Cardiac fibroblast (primary cell): ENCODE data around the gene ANKRD44.

ENCODE experiments used
- DNase-seq, 2 donors: peaks; one replicate each; pipeline versions ENCODE4 v3.0.0 to v3.0.0-alpha.2; 2010; ENCODE audit warnings: low read depth in 2 of 2
- H3K4me3 ChIP-seq, 2 donors: replicated peaks in 1 of 2; 1 replicate in 1 of 2; 2 replicates in 1 of 2; pipeline ENCODE4 v1.5.1; 2011; ENCODE audit warnings: low read depth in 2 of 2, low read length in 2 of 2, mild to moderate bottlenecking in 2 of 2, moderate library complexity in 1 of 2
- TF ChIP-seq, protein P1 (sequence below): IDR thresholded peaks from one replicate; pipeline ENCODE4 v1.5.1; 2011; ENCODE audit warnings: low read depth, mild to moderate bottlenecking, low read length, inconsistent platforms

Gene ANKRD44

DNA sequence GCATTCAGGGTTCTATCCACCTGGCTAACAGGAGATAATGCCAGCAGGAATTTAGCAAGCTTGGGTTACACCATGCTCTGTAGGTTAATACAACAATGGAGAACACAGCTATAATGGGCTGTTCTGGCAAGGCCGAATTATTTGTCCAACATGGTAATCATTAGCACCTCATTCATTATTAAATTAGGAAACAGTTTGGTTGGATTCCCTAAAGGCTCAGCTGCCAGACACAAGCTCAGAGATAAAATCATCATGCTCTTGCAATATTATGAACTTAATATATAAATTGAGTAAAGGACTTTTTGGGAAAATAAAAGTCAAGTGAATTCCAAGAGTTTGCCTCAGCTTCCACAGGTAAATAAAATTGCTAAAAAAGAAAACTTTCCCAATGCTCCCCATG is 166.4 kb downstream of the ANKRD44 start:
- H3K4me3 ChIP-seq = no peak overlapping the region
- TF ChIP-seq, protein P1, sequence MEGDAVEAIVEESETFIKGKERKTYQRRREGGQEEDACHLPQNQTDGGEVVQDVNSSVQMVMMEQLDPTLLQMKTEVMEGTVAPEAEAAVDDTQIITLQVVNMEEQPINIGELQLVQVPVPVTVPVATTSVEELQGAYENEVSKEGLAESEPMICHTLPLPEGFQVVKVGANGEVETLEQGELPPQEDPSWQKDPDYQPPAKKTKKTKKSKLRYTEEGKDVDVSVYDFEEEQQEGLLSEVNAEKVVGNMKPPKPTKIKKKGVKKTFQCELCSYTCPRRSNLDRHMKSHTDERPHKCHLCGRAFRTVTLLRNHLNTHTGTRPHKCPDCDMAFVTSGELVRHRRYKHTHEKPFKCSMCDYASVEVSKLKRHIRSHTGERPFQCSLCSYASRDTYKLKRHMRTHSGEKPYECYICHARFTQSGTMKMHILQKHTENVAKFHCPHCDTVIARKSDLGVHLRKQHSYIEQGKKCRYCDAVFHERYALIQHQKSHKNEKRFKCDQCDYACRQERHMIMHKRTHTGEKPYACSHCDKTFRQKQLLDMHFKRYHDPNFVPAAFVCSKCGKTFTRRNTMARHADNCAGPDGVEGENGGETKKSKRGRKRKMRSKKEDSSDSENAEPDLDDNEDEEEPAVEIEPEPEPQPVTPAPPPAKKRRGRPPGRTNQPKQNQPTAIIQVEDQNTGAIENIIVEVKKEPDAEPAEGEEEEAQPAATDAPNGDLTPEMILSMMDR = no peak
- DNase-seq = no peak

DNA sequence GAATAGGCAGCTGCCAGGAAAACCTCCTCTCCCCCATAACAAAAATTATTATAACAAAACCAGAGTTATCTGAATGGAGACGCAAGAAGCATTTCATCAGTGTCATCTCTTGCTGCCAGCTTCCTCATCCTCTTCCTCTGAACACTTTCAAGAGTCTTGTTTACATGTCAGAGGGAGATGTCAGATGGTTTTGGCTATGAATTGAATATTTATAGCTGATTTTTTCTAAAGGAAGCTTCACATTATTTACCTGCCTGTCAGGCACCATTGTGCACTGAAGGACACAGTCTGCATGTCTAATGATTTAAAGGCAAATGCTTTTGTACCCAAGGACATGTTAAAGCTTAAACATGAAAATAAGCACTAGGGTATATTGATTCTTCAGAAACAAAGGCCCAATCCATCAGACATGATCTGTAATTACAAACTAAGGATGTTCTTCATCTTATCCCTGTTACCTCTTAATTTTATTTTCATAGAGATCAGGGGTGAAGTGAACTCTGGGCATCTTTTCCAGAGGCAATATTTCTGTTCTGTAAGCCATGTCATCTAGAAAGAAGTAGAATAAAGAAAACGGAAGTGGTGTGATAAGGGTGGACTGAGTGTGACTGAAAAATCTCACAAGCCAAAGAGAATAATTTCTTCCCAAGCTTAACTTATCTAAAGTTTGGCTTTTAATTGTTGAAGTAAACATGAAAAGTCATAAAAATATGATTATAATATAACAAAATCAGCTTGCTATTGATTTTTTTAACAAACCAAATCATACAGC is 168.7 kb downstream of the ANKRD44 start:
- TF ChIP-seq, protein P1 = no peak
- H3K4me3 ChIP-seq = no peak overlapping the region
- DNase-seq = no peak

DNA sequence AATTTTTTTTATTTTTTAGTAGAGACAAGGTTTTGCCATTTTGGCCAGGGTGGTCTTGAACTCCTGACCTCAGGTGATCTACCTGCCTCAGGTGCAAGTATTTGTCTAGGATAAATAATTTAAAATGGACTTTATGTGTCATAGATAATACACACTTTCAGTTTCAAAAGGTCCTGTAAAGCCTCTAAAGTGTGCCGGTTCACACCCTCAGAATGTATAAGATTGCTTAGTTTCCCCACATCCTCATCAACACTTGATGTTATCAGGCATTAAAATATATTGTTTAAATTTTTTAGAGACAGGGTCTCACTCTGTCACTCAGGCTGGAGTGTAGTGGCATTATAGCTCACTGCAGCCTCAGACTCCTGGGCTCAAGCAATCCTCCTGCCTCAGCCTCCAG is 170.5 kb downstream of the ANKRD44 start:
- TF ChIP-seq, protein P1 = no peak
- DNase-seq = no peak

DNA sequence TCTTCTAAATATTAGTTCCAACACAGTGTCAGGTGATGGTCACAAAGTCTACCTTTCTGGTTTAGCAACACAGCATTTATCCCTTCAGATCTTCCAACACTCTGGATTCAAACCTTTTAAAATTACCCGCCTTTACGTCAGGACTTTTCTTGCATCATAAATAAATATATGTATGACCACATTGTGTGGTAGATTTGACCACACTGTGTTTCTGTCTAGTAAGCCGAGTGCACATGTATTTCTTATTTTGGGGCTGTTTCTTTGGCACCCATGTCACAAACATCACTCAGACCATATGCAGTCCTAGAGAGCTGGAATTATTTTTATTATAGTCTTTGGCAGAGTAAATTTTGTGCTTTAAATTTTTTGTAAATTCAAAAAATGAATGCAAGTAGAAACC is 172.1 kb downstream of the ANKRD44 start:
- TF ChIP-seq, protein P1 = no peak
- DNase-seq = peak in 1 of 2 donors; percentile 22
- H3K4me3 ChIP-seq = no peak overlapping the region

More for the DNA sequence above, 170.5 kb downstream of the ANKRD44 start:
- H3K4me3 ChIP-seq = no peak overlapping the region

DNA sequence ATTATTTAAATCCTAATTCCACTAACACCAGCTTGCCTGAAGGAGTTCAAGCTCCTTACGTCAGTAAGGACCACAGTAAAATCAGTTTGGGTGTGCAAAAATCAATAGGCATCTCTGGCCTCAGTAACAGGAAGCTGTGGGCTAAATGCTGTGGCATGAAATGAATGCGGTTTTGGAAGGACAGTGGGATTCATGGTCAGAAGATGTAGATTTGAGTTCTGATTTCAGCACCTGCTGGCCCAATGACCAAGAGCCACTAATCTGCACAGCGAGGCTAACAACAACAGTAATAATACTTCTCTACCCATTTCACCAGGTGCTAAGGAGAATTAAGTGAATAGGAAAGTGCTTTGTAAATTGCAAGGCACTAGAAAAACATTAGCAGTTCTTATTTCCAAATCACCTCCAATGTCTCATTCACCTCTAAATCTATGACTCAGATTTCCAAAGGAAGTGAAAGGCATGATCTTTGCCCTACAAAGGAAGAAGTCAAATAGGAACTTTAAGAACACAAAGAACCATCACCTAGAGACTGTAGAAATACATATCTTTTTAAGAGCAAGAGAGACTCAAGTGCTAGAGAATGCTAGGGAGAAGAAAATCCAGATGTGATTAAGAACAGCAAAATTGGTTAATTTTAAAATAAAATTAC is 172.6 kb downstream of the ANKRD44 start:
- no peak overlapping the region for H3K4me3 ChIP-seq
- TF ChIP-seq, protein P1 = no peak
- DNase-seq = peak; percentile 13 to 54

DNA sequence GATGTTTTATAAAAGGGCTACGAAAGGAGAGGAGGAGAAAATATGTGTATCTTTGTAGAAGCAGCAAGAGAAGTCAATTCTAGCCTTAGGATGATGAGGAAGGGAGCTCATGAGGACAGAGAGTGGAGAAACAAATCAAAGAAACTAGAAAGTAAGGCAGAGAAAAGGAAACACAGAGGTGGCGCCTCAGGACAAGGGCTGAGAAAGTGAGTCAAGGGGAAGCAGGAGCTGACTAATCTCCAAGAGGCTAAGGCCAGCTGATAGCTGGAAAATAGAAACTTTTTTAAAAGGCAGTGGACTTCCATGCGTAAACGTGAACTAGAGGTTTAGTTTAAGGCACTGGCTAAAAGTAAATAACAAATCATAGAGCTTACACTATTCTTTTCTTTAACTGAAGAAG is 173.3 kb downstream of the ANKRD44 start:
- H3K4me3 ChIP-seq = no peak overlapping the region
- peak; percentile 51 to 73 for DNase-seq
- TF ChIP-seq, protein P1 = no peak
